Measurements from ENCODE around the gene ALG9.

DNA sequence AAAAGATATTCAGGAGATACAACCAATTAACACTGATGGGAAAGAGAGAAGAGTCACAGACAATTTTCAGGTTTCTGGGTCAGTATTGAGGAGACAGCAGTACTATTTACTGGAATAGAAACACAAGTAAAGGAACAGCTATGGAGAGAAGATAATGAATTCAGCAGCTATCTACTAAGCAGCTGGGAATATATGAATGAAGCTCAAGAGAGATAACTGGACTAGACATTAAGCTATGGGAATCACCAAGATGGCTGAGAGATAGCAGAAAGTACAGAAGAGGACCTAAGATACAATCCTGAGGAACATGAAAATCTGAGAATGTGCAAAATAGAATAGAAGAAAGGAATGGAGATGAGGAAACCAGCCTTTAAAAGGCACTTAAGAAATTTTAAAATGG is 15.9 kb downstream of the ALG9 start:
- TF ChIP-seq MYC (IDR thresholded peaks at IDR 0.05; ENCODE audit: low read depth, low read length): no peak
- TF ChIP-seq POLR2A (IDR thresholded peaks at IDR 0.05; ENCODE audit: extremely low read depth, insufficient read length): no peak
